HepG2 (cell line): Measurements from ENCODE around the gene ANAPC2. TPM values are rescaled to one million over a fixed set of nuclear protein-coding genes. Genes with fewer than 3 reads are reported as not detected.
A peak's percentile ranks its signal among the peaks of the same experiment; 100 is the strongest.

ENCODE experiments used
- MAZ ChIP-seq, 2 experiments: sonication (generic) in 1 of 2; formaldehyde crosslinking in 1 of 2; IDR thresholded peaks; 2 replicates each; pipeline versions ENCODE4 v1.5.0 to v1.6.1; 2012 to 2020; ENCODE audit warnings: low read depth in 2 of 2, mild to moderate bottlenecking in 2 of 2, borderline replicate concordance in 1 of 2, improper control_type of control experiment in 1 of 2, low read length in 1 of 2, missing genetic modification reagents in 1 of 2, moderate library complexity in 1 of 2
- MEF2D ChIP-seq: sonication (generic); formaldehyde crosslinking; IDR thresholded peaks from 2 replicates; pipeline ENCODE4 v1.5.1; 2020; ENCODE audit warnings: mild to moderate bottlenecking, missing genetic modification reagents
- ZBTB8A ChIP-seq: sonication (generic); formaldehyde crosslinking; IDR thresholded peaks from 2 replicates; pipeline ENCODE4 v1.4.0; 2020; ENCODE audit warnings: mild to moderate bottlenecking, low read depth, missing genetic modification reagents, borderline replicate concordance
- ZFY ChIP-seq: sonication (generic); formaldehyde crosslinking; IDR thresholded peaks from 2 replicates; pipeline ENCODE4 v1.4.0; 2020; ENCODE audit warnings: missing genetic modification reagents
- ZNF253 ChIP-seq: sonication (generic); formaldehyde crosslinking; IDR thresholded peaks from 2 replicates; pipeline ENCODE4 v1.8.0; 2022; ENCODE audit warnings: mild to moderate bottlenecking, missing genetic modification reagents, borderline replicate concordance
- ZNF547 ChIP-seq: sonication (generic); formaldehyde crosslinking; IDR thresholded peaks from 2 replicates; pipeline ENCODE4 v1.5.1; 2020; ENCODE audit warnings: mild to moderate bottlenecking, missing genetic modification reagents
- polyA plus RNA-seq, 8 experiments: library from polyadenylated mRNA; depleted of rRNA in 3 of 8; stranded (reverse) in 7 of 8; unstranded in 1 of 8; fragments of >200 nt; fragmentation: Illumina TruSeq in 4 of 8; extraction: Trizol in 4 of 8; gene quantifications; 2 replicates each; pipeline versions ENCODE4 v1.2.1 to v1.2.3, GENCODE V29; 2011 to 2016; ENCODE audit warnings: low read depth in 4 of 8, missing spikeins in 1 of 8, mixed read lengths in 1 of 8; ENCODE audit not compliant: insufficient read depth in 1 of 8
- total RNA-seq, 5 experiments: library from RNA; depleted of rRNA; stranded (reverse); fragments of >200 nt; fragmentation: Illumina TruSeq; extraction: Trizol; gene quantifications; 2 replicates each; pipeline ENCODE4 v1.2.3, GENCODE V29; 2016; ENCODE audit warnings: low read depth in 1 of 5
- TF ChIP-seq, protein P1 (sequence below): sonication (generic); formaldehyde crosslinking; IDR thresholded peaks from 2 replicates; pipeline ENCODE4 v1.4.0; 2020; ENCODE audit warnings: low read depth, mild to moderate bottlenecking, missing genetic modification reagents
- TF ChIP-seq, protein P2 (sequence below): sonication (generic); formaldehyde crosslinking; IDR thresholded peaks from 2 replicates; pipeline ENCODE4 v1.4.0; 2020; ENCODE audit warnings: missing genetic modification reagents
- TF ChIP-seq, protein P3 (sequence below), 2 experiments: sonication (generic) in 1 of 2; formaldehyde crosslinking in 1 of 2; IDR thresholded peaks; 2 replicates each; pipeline versions ENCODE4 v1.4.0 to v1.6.1; 2018 to 2020; ENCODE audit warnings: missing genetic modification reagents in 2 of 2, borderline replicate concordance in 1 of 2, low read depth in 1 of 2, mild to moderate bottlenecking in 1 of 2, missing biosample characterization in 1 of 2

The ANAPC2 gene
- total and polyA plus RNA-seq, 2 of the 13 experiments (the other 11 are each of a cell fraction or from before 2014, with no cell fraction given): 12.3 to 15.4 TPM

DNA sequence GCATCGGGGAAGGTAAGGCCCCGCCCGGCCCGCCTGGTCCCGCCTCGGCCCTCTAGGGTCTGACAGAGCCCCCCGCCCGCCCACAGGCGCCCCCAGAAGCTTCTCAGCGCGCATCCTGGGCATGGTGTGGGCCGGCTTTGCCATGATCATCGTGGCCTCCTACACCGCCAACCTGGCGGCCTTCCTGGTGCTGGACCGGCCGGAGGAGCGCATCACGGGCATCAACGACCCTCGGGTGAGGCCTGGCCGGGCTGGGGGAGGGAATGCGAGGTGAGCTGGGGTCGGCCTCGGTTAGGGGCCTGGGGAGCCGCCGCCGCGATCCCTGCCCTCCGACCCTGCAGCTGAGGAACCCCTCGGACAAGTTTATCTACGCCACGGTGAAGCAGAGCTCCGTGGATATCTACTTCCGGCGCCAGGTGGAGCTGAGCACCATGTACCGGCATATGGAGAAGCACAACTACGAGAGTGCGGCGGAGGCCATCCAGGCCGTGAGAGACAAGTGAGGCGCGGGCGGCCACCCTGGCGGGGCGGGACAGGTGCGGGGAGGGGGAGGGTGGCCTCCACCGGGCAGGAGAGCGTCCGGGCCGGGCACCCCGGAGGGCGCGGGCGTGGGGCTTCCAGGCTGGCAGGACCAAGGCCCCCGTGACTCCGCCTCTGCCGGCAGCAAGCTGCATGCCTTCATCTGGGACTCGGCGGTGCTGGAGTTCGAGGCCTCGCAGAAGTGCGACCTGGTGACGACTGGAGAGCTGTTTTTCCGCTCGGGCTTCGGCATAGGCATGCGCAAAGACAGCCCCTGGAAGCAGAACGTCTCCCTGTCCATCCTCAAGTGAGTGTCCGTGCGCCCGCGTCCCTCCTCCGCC, 25.6 kb downstream of the ANAPC2 start (continued):
- TF ChIP-seq, protein P1, sequence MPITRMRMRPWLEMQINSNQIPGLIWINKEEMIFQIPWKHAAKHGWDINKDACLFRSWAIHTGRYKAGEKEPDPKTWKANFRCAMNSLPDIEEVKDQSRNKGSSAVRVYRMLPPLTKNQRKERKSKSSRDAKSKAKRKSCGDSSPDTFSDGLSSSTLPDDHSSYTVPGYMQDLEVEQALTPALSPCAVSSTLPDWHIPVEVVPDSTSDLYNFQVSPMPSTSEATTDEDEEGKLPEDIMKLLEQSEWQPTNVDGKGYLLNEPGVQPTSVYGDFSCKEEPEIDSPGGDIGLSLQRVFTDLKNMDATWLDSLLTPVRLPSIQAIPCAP (CRISPR knock-in tag): no peak
- TF ChIP-seq ZNF547 (CRISPR knock-in tag) (0 out of 2 replicates have a peak, but pooled peaks have one; percentile 65), ZFY (CRISPR knock-in tag) (peak; percentile 55; the same call in 1 of the 2 replicates), ZBTB8A (CRISPR knock-in tag) (no peak), ZNF253 (no peak), MEF2D (CRISPR knock-in tag) (no peak), MAZ (IDR thresholded peaks at IDR 0.05; ENCODE audit: borderline replicate concordance, low read depth, low read length) (no peak), MAZ (CRISPR knock-in tag; IDR thresholded peaks at IDR 0.05; ENCODE audit: low read depth) (no peak)
- TF ChIP-seq, protein P2, sequence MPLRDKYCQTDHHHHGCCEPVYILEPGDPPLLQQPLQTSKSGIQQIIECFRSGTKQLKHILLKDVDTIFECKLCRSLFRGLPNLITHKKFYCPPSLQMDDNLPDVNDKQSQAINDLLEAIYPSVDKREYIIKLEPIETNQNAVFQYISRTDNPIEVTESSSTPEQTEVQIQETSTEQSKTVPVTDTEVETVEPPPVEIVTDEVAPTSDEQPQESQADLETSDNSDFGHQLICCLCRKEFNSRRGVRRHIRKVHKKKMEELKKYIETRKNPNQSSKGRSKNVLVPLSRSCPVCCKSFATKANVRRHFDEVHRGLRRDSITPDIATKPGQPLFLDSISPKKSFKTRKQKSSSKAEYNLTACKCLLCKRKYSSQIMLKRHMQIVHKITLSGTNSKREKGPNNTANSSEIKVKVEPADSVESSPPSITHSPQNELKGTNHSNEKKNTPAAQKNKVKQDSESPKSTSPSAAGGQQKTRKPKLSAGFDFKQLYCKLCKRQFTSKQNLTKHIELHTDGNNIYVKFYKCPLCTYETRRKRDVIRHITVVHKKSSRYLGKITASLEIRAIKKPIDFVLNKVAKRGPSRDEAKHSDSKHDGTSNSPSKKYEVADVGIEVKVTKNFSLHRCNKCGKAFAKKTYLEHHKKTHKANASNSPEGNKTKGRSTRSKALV: peak; percentile 65; the same call in 1 of the 2 replicates
- TF ChIP-seq, protein P3, sequence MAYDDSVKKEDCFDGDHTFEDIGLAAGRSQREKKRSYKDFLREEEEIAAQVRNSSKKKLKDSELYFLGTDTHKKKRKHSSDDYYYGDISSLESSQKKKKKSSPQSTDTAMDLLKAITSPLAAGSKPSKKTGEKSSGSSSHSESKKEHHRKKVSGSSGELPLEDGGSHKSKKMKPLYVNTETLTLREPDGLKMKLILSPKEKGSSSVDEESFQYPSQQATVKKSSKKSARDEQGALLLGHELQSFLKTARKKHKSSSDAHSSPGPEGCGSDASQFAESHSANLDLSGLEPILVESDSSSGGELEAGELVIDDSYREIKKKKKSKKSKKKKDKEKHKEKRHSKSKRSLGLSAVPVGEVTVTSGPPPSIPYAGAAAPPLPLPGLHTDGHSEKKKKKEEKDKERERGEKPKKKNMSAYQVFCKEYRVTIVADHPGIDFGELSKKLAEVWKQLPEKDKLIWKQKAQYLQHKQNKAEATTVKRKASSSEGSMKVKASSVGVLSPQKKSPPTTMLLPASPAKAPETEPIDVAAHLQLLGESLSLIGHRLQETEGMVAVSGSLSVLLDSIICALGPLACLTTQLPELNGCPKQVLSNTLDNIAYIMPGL (CRISPR knock-in tag; IDR thresholded peaks at IDR 0.05; ENCODE audit: borderline replicate concordance in 1 of 2, low read depth in 1 of 2): no peak
